KBM-7 (cell line): ENCODE measurements around the gene EPHA5.
"Not testable (repeated sequence)": the region's sequence is repeated elsewhere in the genome, so short reads cannot be mapped to it uniquely, and the experiment has no call there.

Experiments used
- DNase-seq: peaks from one replicate; pipeline ENCODE4 v3.0.0-alpha.2; 2015
- in situ Hi-C: fragments of 300-500 bp; cut with MboI; formaldehyde crosslinking; loops from 2 replicates; pipeline ENCODE4 v1.14.3; 2020; ENCODE audit warnings: low sequenced_read_pairs, low pct_unique_long_range_greater_than_20kb, mixed read lengths

The EPHA5 gene

DNA sequence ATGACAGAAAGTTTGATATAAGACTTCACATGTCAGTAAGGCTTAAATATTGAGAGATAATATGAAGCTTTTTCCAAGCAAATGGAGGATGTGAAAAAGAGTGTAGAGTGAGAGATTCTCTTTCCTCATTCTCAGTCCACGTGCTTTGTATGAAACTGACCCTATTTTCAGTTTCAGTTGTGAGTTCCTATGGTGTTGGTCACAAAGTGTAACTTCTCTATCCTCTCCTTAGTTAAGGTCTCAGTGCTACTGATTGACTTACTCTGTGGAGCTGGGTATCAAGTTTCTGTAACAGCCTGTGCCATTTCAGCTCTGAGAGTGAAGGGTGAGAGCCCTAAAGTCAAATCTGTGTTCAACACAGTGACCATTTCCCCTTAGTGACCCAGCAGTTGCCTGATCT is 277.2 kb downstream of the EPHA5 start:
- DNase-seq, result no peak
- in situ Hi-C loops, result no loop called here

DNA sequence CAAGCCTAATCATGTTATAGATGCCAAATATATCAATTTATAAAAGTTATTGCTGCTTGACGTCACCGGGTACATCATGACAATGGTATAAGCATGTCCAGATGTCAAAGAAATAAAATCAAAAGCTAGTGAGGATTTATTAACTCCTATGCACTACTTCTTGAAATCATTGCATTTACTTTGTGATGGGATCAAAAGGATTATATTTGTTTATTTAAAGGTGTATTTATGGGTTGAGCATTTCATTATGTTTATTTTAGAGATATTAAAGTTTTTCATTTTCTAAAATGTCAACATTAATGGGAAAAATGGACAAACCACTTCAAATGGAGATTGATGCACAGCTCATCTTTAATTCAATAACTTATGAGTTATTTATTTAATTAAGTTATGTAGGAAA is 277.8 kb downstream of the EPHA5 start:
- in situ Hi-C loops, result no loop called here
- no peak for DNase-seq

GRCh38 chr4:65391814-65392213 is 278.5 kb downstream of the EPHA5 start:
- in situ Hi-C loops, result no loop called here
- DNase-seq, result no peak

- in situ Hi-C loops, result no loop called here
- DNase-seq, result no peak
Observed at GRCh38 chr4:65391382-65391781, 278.9 kb downstream of the EPHA5 start.

- in situ Hi-C loops, result no loop called here
- DNase-seq, result no peak
Observed at GRCh38 chr4:65386927-65387326, 283.4 kb downstream of the EPHA5 start.

- in situ Hi-C loops, result no loop called here
- DNase-seq, result no peak
Observed at GRCh38 chr4:65383589-65384305, 286.5 kb downstream of the EPHA5 start.

- no peak for DNase-seq
- in situ Hi-C loops, result no loop called here
Observed at GRCh38 chr4:65381648-65382047, 288.6 kb downstream of the EPHA5 start.

DNA sequence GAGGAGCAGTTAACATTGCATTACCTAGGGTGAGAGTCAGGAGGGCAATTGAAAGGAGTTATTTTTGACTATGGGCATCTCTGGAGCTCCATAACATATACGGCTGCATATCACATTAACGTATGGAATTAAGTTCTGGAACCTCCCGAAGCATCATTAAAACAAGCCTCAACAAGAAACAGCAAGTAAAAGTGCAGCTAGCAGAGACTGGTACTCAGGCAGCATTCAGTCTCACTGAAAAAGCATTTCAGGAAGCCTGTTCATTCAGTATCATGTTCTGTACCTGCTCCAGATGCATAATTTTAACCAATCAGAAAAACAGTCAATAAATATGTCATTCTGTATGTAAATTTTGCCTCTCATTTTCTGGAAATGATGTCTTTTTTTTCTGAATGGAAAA is 299.6 kb downstream of the EPHA5 start:
- in situ Hi-C loops, result no loop called here
- DNase-seq, result no peak

GRCh38 chr4:65367306-65367705 is 303.0 kb downstream of the EPHA5 start:
- in situ Hi-C loops, result no loop called here
- no peak for DNase-seq

DNA sequence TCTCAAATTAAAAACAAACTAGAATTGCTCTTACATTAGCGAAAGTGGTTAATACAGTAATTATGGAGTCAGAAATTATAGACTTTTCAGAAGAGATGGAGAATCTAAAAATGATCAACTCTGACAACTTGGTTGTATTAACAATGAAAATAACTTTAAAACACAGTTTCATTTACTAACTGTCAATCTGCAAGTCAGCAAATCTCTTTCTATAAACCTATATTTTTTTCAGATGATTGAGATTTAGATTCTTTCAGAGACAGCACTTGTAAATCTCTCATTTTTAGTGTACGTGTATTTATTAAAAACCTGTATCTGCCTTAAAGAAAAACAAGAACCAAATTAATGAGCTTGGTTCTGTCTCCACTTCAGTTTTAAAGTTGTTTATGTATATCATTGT is 311.4 kb downstream of the EPHA5 start:
- DNase-seq, result no peak
- in situ Hi-C loops, result no loop called here

DNA sequence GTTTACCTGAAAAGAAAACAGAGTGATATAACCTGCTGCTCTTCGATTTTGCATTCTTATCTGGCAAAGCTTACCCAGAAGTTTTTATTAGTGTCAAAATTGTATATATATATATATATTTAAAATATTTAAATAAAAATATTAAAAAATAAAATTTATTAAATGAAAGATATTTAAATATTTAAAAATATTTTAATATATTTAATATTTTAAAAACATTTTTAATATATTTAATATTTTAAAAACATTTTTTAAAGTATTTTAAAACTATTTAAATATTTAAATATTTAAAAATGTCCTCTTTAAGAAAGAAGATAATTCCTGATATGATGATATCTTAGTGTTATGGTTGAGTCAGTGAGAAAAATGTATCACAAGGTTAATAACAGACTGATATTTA is 317.2 kb downstream of the EPHA5 start:
- DNase-seq, result no peak

DNA sequence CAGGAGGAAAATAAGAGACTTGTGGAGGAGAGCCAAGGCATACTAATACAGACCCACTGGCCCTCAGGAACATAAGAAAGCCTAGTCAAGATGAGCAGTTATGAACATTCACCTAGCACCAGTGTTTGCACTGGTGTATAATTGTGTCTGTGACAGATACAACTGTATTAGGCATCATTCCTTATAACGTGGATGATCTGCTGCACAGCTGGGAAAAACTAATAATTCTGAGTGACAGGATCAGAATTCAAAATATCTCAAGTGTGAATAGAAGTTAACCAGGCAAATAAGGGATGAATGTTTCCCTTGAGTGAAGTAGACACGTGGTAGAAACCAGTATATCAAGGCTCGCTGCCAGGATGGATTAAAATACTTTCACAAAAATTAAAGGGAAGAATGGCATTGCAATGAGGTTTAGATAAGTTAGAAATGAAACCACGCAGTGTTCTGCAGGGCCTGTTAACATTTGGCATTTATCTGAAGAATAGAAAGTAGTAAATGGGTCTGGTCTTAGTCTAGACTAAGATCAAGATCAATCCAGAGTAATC is 325.9 kb downstream of the EPHA5 start:
- no peak for DNase-seq
- in situ Hi-C loops, result no loop called here

More for the DNA sequence above, 317.2 kb downstream of the EPHA5 start:
- in situ Hi-C loops, result no loop called here

- DNase-seq, result no peak
- in situ Hi-C loops, result no loop called here
Observed at GRCh38 chr4:65343342-65343741, 326.9 kb downstream of the EPHA5 start.

GRCh38 chr4:65341557-65341956 is 328.7 kb downstream of the EPHA5 start:
- DNase-seq, result no peak
- in situ Hi-C loops, result no loop called here

DNA sequence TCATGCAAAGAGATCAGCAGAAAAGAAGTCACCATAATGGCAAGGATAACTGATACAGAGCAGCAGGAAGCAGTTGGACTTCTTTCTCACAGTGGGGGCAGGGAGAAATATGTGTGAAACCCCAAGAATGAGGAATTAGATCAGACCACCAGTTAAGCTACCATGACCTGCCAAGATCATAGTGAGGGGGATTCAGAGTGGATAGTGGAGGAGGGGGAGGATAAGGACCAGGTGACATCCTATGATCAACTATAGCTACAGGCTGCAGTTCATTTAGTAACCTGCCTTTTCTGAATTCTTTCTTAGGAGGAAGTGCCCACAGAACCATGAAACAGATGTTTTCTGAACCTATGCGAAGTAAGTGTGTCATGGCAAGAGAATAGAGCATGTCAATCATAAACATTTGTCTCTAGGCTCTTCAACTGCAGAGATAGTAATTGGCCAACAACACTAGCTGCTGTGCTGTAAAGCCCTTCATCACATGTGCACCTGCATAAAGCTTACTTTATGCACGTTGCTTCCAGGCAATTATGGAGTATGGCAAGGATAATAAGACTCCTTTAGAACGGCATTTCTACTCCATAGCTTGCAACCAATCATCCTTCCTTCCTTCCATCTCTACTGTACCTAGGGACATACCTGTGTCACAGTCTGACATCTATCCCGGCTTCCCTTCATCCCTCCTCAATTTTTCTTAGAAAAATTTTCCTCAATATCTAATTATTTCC is 329.7 kb downstream of the EPHA5 start:
- in situ Hi-C loops, result no loop called here
- DNase-seq, result no peak

- no peak for DNase-seq
- in situ Hi-C loops, result no loop called here
Observed at GRCh38 chr4:65337371-65337770, 332.9 kb downstream of the EPHA5 start.

DNA sequence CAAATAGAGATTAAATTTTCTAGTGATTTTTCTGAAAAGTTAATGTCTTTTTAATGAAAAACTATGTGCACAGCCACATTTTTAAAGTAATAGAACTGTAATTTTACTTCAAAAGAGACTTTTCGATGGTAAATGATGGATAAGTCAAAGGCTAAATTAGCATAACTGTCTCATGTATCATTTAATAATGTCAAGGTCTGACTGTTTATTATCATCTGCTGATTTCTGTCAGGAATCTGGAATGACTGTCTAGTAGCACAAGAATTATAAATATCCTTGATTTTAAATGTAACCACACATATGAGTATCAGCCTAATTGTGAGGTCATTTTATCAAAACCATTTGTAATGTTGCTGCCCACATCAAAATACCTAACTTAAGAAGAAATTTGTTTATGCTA is 333.8 kb downstream of the EPHA5 start:
- DNase-seq, result no peak
- in situ Hi-C loops, result no loop called here

DNA sequence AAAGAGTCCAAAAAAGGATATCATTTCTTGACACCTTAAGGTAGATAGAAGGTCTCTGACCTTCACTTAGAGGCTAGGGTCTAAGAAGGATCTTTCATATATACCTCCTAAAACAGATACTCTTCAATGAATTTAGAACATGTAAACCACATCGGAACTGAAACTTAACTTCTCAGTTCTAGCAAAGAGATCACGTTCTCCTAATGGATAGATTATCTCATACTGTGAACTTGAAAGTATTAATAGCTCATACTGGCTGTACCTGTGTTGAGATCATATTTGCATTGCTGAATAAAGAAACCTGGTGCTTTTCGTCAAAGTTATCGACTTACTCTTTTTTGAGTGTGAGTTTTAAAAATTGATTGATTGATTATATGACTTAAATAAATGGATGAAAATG is 353.8 kb downstream of the EPHA5 start:
- in situ Hi-C loops, result no loop called here
- DNase-seq, result no peak

DNA sequence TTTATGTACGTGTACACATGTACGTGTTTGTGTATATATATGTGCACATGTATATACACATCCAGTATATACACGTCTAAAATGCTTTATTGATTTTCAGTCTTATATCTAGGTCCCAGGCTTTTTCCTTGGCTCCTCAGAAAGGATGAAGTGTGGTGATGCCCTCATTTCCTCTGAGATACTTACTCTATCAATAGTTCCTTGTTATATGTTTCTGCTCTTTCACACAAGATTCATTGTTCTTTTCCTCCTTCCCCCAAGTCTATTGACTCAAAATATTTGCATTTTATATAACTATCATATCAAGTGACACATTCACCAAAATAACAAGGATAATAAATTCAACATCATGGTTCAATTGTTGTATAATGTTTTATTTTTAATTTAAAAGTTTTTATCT is 359.2 kb downstream of the EPHA5 start:
- DNase-seq, result no peak
- in situ Hi-C loops, result no loop called here

- in situ Hi-C loops, result no loop called here
- no peak for DNase-seq
Observed at GRCh38 chr4:65310586-65310985, 359.7 kb downstream of the EPHA5 start.

DNA sequence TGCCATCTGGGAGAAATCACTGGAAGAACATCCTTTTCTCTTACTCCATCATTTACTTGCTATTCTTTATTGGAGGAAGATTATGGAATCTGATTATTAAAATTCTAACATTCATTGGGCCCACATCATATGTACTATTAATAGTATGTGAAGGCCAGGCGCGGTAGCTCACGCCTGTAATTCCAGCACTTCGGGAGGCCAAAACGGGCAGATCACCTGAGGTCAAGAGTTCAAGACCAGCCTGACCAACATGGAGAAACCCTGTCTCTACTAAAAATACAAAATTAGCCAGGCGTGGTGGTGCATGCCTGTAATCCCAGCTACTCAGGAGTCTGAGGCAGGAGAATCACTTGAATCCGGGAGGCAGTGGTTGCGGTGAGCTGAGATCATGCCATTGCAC is 361.7 kb downstream of the EPHA5 start:
- in situ Hi-C loops, DNase-seq: not testable (repeated sequence)
